Measurements from ENCODE around the gene RPL37A. TPM values are rescaled to one million over a fixed set of nuclear protein-coding genes. Genes with fewer than 3 reads are reported as not detected.

The RPL37A gene
- total RNA-seq, 2 experiments from 2014 or later, result 4,110 to 4,316 TPM

DNA sequence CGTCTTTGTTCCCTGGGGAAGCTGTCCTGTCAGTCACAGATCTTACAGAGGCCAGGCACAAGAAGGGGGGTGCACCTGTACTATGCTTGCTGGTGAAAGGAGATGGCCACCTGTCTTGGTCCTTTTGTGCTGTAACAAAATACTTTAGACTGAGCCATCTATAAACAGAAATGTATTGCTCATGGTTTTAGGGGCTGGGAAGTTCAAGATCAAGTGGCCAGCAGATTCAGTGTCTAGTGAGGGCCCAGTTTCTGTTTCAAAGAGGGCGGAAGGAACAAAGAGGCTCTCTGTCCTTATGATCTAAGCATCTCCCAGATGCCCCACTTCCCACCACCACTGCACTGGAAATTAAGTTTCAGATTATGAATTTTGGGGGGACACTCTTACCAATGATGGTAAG, 35.5 kb upstream of the RPL37A start:
- CTCF ChIA-PET, result interaction anchor here (0.8 to 1.7 kb wide), 3 partner anchors 13 to 59 kb away, joined by 3 read pairs; no protein-coding TSS in a partner anchor
- ATAC-seq, result no peak
- intact Hi-C loops (cut with micrococcal nuclease), result no loop called here
- H3K4me1 Mint-ChIP-seq (ENCODE audit: low read depth), result no peaks in the 10 kb centered on the region
- no peak for TF ChIP-seq CTCF (IDR thresholded peaks at IDR 0.05)
- no peak overlapping the region for H3K4me3 Mint-ChIP-seq
- no peak overlapping the region for H3K27ac Mint-ChIP-seq
- DNase-seq, result no peak
- peaks cover 3% of the 10 kb centered on the region for H3K36me3 Mint-ChIP-seq (ENCODE audit: low read depth)
- H3K9me3 Mint-ChIP-seq, result no peaks in the 10 kb centered on the region
- no peaks in the 10 kb centered on the region for H3K27me3 Mint-ChIP-seq
- POLR2A ChIA-PET, result interaction anchor here (1.0 kb wide), 1 partner anchor 14 kb away, joined by 3 read pairs; no protein-coding TSS in a partner anchor

DNA sequence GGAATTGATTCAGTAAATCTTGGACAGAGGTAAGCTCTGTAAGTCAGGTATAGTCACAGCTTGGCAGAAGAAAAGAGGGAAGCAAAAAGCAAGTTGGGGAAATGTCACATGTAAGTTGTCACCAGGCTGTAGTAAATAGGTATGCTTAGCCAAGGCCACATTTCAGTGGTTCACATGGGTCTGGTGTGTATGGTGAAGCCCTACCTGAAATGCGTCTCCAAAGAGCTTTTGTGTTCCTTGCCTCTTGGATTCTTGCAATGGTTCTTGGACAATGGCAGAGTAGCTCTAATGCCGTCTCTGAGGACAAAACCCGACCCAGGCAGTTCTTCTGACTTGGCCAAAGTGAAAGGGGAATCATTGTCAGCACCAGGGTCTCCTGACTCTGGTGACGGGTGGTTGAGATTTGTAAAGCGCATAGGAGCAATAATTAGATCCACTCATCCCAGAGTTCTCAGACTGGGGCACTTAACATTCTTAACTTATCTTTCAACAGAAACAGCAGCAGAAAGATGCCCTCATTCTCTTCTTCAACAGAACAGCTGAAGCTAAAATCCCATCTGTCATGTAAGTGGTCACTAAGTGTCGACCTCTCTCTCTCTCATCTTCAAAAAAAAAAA, 34.4 kb upstream of the RPL37A start:
- CTCF ChIA-PET, result interaction anchor here (0.7 to 1.0 kb wide), 3 partner anchors 10 to 137 kb away, joined by 3 to 4 read pairs (median 3); no protein-coding TSS in a partner anchor
- TF ChIP-seq CTCF (IDR thresholded peaks at IDR 0.05), result no peak
- H3K27ac Mint-ChIP-seq, result no peak overlapping the region
- DNase-seq, result no peak
- H3K9me3 Mint-ChIP-seq, result no peaks in the 10 kb centered on the region
- no peak for ATAC-seq
- H3K4me1 Mint-ChIP-seq (ENCODE audit: low read depth), result no peaks in the 10 kb centered on the region
- no peak overlapping the region for H3K4me3 Mint-ChIP-seq
- H3K36me3 Mint-ChIP-seq (ENCODE audit: low read depth), result peaks cover 3% of the 10 kb centered on the region
- intact Hi-C loops (cut with micrococcal nuclease), result no loop called here
- no peaks in the 10 kb centered on the region for H3K27me3 Mint-ChIP-seq
- POLR2A ChIA-PET, result interaction anchor here (1.0 to 1.2 kb wide), 2 partner anchors 11 to 13 kb away, joined by 3 read pairs; no protein-coding TSS in a partner anchor

DNA sequence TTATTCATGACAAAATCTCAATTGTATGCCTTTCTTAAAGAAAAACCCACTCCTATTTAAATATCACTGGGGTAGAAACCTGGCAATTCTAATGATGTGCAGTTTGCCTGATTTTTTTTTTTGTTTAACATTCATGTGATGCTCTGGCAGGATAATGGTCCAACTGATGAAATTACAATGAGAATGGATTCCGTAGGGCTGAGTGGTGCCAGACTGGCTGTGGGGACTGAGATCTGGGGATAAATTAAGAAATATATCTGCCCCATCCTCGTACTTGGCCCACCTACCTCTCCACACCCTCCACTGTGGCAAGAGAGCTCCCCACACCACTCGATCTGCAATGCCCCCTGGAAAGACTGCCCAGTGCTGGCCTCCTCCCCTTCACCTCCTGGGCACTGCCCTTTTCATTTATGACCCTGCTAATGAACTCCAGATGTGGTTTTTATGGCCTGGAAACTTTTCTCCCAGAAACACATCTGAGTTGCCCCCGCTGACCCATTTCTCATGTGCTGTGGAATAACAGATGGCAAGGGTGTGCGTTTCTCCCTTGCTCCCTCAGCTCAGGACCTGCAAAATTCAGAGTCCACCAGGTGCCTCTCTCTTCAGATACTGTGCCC, 33.0 kb upstream of the RPL37A start:
- H3K27ac Mint-ChIP-seq, result no peak overlapping the region
- H3K27me3 Mint-ChIP-seq, result no peaks in the 10 kb centered on the region
- ChIA-PET CTCF (interaction anchor here (0.6 to 1.3 kb wide), 2 partner anchors 13 to 35 kb away, joined by 3 read pairs; no protein-coding TSS in a partner anchor), POLR2A (interaction anchor here (1.2 kb wide), 1 partner anchor 10 kb away, joined by 3 read pairs; no protein-coding TSS in a partner anchor)
- peaks cover 7% of the 10 kb centered on the region for H3K36me3 Mint-ChIP-seq (ENCODE audit: low read depth)
- no peak overlapping the region for H3K4me3 Mint-ChIP-seq
- H3K4me1 Mint-ChIP-seq (ENCODE audit: low read depth), result no peaks in the 10 kb centered on the region
- TF ChIP-seq CTCF (IDR thresholded peaks at IDR 0.05), result no peak
- intact Hi-C loops (cut with micrococcal nuclease), result no loop called here
- ATAC-seq, result no peak
- H3K9me3 Mint-ChIP-seq, result no peaks in the 10 kb centered on the region
- no peak for DNase-seq

GRCh38 chr2:216467845-216468244, 30.8 kb upstream of the RPL37A start:
- no peak for DNase-seq
- ChIA-PET CTCF (no interaction called here), POLR2A (no interaction called here)
- Mint-ChIP-seq H3K27me3 (no peaks in the 10 kb centered on the region), H3K4me1 (ENCODE audit: low read depth) (no peaks in the 10 kb centered on the region), H3K9me3 (no peaks in the 10 kb centered on the region), H3K36me3 (ENCODE audit: low read depth) (peaks cover 7% of the 10 kb centered on the region), H3K4me3 (no peak overlapping the region), H3K27ac (no peak overlapping the region)
- intact Hi-C loops (cut with micrococcal nuclease), result no loop called here
- no peak for ATAC-seq
- no peak for TF ChIP-seq CTCF (IDR thresholded peaks at IDR 0.05)

- no peak for TF ChIP-seq CTCF (IDR thresholded peaks at IDR 0.05)
- CTCF ChIA-PET, result no interaction called here
- Mint-ChIP-seq H3K36me3 (ENCODE audit: low read depth) (peaks cover 7% of the 10 kb centered on the region), H3K4me3 (no peak overlapping the region), H3K27ac (no peak overlapping the region), H3K4me1 (ENCODE audit: low read depth) (peaks cover 2% of the 10 kb centered on the region), H3K9me3 (no peaks in the 10 kb centered on the region), H3K27me3 (no peaks in the 10 kb centered on the region)
- intact Hi-C loops (cut with micrococcal nuclease), result no loop called here
- ATAC-seq (no peak), DNase-seq (no peak)
- POLR2A ChIA-PET, result no interaction called here
Observed at GRCh38 chr2:216469661-216470060, 29.0 kb upstream of the RPL37A start.

Data from activated CD8-positive, alpha-beta T cell treated with anti-CD3 and anti-CD28 coated beads for 36 hours (primary cell).